ENCODE data around the gene RPH3AL. TPM values are rescaled to one million over a fixed set of nuclear protein-coding genes. Genes with fewer than 3 reads are reported as not detected.

RPH3AL gene
- total RNA-seq, 1 donor from 2014 or later: 3.5 TPM

- Mint-ChIP-seq H3K27me3 (ENCODE audit: low read depth) (peaks cover 35% of the 10 kb centered on the region), H3K9me3 (no peaks in the 10 kb centered on the region), H3K36me3 (ENCODE audit: low read depth) (no peaks in the 10 kb centered on the region), H3K4me3 (ENCODE audit: low read depth) (no peak overlapping the region), H3K4me1 (ENCODE audit: low read depth) (peaks cover 16% of the 10 kb centered on the region), H3K27ac (no peak overlapping the region)
- intact Hi-C loops (cut with micrococcal nuclease): no loop called here
- DNase-seq (ENCODE audit: low spot score): no peak
These were observed 169.6 kb downstream of the RPH3AL start for GRCh38 chr17:183021-183420.

GRCh38 chr17:182050-182751, 170.4 kb downstream of the RPH3AL start:
- H3K27ac Mint-ChIP-seq: no peak overlapping the region

DNA sequence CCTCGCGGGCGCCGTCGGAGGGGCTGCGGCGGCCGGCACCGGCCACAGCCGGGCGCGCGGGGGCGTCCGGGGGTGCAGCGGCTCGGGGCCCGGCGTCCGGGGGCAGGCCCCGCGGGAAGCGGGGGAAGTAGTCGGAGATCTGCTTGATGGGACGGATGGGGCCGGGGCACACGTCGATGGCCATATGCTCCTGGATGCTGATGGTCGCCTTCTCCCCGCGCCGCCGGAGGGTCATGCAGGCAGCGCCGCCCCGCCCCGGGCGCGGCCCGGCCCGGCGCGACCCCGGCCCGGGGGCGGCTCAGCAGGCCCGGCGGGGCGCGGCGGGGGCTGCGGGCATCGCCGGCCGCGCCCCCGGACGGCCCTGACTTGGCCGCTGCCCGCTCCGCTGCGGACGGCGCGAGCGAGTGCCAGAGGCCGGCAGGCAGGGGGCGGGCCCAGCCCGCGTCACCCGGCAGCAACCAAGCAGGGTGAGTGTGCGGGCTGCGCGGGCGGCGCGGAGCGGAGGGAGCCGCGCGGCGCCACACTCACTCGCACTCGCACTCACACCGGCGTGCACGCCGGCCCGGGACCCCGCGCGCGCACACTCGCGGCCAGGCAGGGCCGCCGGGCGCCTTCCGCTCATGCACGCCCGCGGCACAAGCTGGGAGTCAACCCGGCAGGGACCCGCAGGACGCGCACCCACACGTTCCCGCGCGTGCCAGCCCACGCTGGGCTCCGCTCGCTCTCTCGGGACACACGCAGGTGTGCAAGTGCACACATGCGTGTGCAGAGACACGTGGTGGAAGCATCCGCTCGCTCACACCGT, 171.2 kb downstream of the RPH3AL start, which contains the start of gene DOC2B:
TSS of gene DOC2B (minus strand) at position 406 of the 805 bp plus-strand sequence. CDS start at position 235, 171 bp downstream.
- H3K9me3 Mint-ChIP-seq: no peaks in the 10 kb centered on the region
- H3K4me1 Mint-ChIP-seq (ENCODE audit: low read depth): peaks cover 16% of the 10 kb centered on the region
- H3K27me3 Mint-ChIP-seq (ENCODE audit: low read depth): peaks cover 44% of the 10 kb centered on the region
- H3K27ac Mint-ChIP-seq: no peak within 1 kb of the TSS
- peak within 1 kb of the TSS; percentile 50 for H3K4me3 Mint-ChIP-seq (ENCODE audit: low read depth)
- H3K36me3 Mint-ChIP-seq (ENCODE audit: low read depth): no peaks in the 10 kb centered on the region
- intact Hi-C loops (cut with micrococcal nuclease): no loop called here
- no peak for DNase-seq (ENCODE audit: low spot score)

More at GRCh38 chr17:182050-182751, 170.4 kb downstream of the RPH3AL start:
- Mint-ChIP-seq H3K36me3 (ENCODE audit: low read depth) (no peaks in the 10 kb centered on the region), H3K4me3 (ENCODE audit: low read depth) (peak overlapping the region; percentile 50), H3K9me3 (no peaks in the 10 kb centered on the region), H3K4me1 (ENCODE audit: low read depth) (peaks cover 16% of the 10 kb centered on the region), H3K27me3 (ENCODE audit: low read depth) (peaks cover 43% of the 10 kb centered on the region)
- intact Hi-C loops (cut with micrococcal nuclease): no loop called here
- no peak for DNase-seq (ENCODE audit: low spot score)

DNA sequence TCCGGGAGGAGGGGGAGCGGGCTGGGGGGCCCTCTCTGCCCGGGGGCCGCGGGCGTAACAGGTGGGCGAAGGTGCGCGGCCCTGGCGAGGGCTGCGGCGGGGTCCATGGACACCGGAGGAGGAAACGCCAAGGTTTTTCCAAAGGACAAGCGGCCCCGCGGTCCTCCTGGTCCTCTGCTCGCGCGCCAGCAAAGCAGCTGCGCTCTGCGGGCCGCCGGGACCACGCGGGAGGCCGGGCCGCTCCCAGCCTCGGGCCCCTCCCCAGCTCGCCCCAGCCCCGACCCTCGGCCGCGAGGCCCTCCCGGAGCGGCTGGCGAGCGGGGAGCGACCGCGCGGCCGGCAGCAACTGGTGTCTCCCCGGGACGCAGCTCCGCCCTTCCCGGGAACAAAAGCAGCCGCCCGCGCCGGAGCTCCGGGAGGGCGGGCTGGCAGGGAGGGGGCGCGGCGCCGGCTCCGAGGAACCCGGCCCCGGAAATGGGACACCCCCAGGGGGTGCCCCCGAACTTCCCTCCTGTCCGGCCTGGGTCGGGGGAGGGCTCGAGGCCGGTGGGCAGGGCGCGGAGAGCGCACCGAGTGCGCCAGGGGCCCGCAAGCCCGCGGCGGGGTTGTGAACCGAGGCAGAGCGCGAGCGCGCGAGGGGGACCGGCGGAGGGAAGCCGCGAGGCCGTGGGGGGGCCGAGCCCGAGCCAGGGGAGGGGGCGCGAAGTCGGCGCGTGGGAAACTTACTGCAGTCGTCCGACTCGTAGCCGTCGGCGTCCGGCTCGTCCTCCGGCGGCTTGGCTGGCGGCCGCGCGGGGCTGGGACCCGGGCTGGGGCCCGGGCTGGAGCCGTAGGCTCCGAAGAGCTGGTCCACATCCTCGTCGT, 172.0 kb downstream of the RPH3AL start:
- intact Hi-C loops (cut with micrococcal nuclease): no loop called here
- no peak for DNase-seq (ENCODE audit: low spot score)
- Mint-ChIP-seq H3K27me3 (ENCODE audit: low read depth) (peaks cover 44% of the 10 kb centered on the region), H3K4me1 (ENCODE audit: low read depth) (peaks cover 8% of the 10 kb centered on the region), H3K9me3 (no peaks in the 10 kb centered on the region), H3K27ac (no peak overlapping the region), H3K36me3 (ENCODE audit: low read depth) (no peaks in the 10 kb centered on the region), H3K4me3 (ENCODE audit: low read depth) (no peak overlapping the region)

GRCh38 chr17:179781-180380, 172.7 kb downstream of the RPH3AL start:
- intact Hi-C loops (cut with micrococcal nuclease): no loop called here
- DNase-seq (ENCODE audit: low spot score): no peak
- Mint-ChIP-seq H3K27me3 (ENCODE audit: low read depth) (peaks cover 38% of the 10 kb centered on the region), H3K9me3 (no peaks in the 10 kb centered on the region), H3K4me1 (ENCODE audit: low read depth) (peaks cover under 1% of the 10 kb centered on the region), H3K36me3 (ENCODE audit: low read depth) (no peaks in the 10 kb centered on the region), H3K4me3 (ENCODE audit: low read depth) (no peak overlapping the region), H3K27ac (no peak overlapping the region)

GRCh38 chr17:179066-179432, 173.6 kb downstream of the RPH3AL start:
- intact Hi-C loops (cut with micrococcal nuclease): no loop called here
- no peak overlapping the region for H3K4me3 Mint-ChIP-seq (ENCODE audit: low read depth)
- DNase-seq (ENCODE audit: low spot score): no peak
- H3K9me3 Mint-ChIP-seq: no peaks in the 10 kb centered on the region
- no peaks in the 10 kb centered on the region for H3K36me3 Mint-ChIP-seq (ENCODE audit: low read depth)
- no peak overlapping the region for H3K27ac Mint-ChIP-seq
- no peaks in the 10 kb centered on the region for H3K4me1 Mint-ChIP-seq (ENCODE audit: low read depth)
- peaks cover 34% of the 10 kb centered on the region for H3K27me3 Mint-ChIP-seq (ENCODE audit: low read depth)

DNA sequence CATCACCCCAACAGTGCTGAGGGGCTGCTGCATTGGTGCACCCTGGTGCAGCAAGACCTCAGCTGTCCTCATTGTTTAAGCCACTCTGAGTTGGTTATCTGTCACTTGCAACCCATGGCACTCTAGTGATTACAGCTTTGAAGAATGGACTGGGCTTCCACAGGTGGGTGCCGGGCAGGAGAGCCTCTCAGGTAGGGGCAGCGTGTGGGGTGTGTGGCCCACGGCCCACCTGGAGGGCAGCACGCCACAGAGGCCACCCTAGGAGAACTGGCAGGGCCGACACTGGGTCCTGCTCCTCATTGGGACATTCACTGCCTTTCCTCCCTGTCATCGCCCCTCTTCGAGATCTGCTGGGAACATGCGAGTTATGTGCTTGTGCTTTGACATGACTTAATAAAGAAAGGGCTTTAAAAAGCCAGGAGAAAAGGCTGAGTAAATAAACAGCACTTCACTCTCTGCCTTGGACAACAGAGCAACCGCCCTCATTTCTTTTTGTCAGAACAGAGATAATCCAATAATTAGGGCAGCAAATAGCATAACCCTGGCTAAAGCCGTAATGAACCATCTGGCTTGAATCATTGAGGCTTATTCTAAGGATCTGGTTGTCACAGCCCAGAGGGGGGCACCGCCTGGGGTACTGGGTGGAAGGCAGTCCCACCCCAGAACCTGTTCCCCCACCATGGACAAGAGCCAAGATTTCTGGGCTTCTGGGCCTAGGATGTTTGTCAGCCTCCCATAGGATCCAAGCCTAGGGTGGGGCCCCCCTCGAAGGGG, 174.1 kb downstream of the RPH3AL start:
- H3K36me3 Mint-ChIP-seq (ENCODE audit: low read depth): no peaks in the 10 kb centered on the region
- no peak for DNase-seq (ENCODE audit: low spot score)
- H3K4me1 Mint-ChIP-seq (ENCODE audit: low read depth): no peaks in the 10 kb centered on the region
- no peak overlapping the region for H3K27ac Mint-ChIP-seq
- H3K9me3 Mint-ChIP-seq: no peaks in the 10 kb centered on the region
- intact Hi-C loops (cut with micrococcal nuclease): no loop called here
- peaks cover 30% of the 10 kb centered on the region for H3K27me3 Mint-ChIP-seq (ENCODE audit: low read depth)
- H3K4me3 Mint-ChIP-seq (ENCODE audit: low read depth): no peak overlapping the region

GRCh38 chr17:177762-178161, 174.8 kb downstream of the RPH3AL start:
- intact Hi-C loops (cut with micrococcal nuclease): no loop called here
- Mint-ChIP-seq H3K27ac (no peak overlapping the region), H3K27me3 (ENCODE audit: low read depth) (peaks cover 28% of the 10 kb centered on the region)

DNA sequence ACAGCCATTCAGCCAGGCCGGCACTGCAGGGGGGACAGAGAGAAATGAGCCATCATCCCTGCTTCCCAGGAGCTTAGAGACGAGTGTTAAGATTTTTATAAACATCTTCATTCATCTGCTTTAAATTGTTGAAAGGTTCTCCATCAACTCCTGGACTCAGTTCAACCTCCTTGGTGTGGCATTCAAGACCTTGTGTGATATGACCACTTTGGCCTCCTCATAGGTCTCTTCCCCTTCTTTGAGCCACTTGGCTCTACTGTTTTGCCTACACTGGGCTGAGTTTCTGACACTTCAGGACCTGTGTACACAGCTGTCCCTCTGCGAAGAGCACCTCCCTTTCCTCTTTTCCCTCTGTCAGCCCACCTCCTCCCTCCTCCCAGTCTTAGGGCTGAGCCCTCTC, 175.5 kb downstream of the RPH3AL start:
- intact Hi-C loops (cut with micrococcal nuclease): no loop called here
- no peaks in the 10 kb centered on the region for H3K36me3 Mint-ChIP-seq (ENCODE audit: low read depth)
- H3K27ac Mint-ChIP-seq: no peak overlapping the region
- H3K4me3 Mint-ChIP-seq (ENCODE audit: low read depth): no peak overlapping the region
- DNase-seq (ENCODE audit: low spot score): no peak
- peaks cover 25% of the 10 kb centered on the region for H3K27me3 Mint-ChIP-seq (ENCODE audit: low read depth)
- H3K4me1 Mint-ChIP-seq (ENCODE audit: low read depth): no peaks in the 10 kb centered on the region
- H3K9me3 Mint-ChIP-seq: no peaks in the 10 kb centered on the region

More at GRCh38 chr17:177762-178161, 174.8 kb downstream of the RPH3AL start:
- H3K9me3 Mint-ChIP-seq: no peaks in the 10 kb centered on the region
- no peak overlapping the region for H3K4me3 Mint-ChIP-seq (ENCODE audit: low read depth)
- no peak for DNase-seq (ENCODE audit: low spot score)
- H3K36me3 Mint-ChIP-seq (ENCODE audit: low read depth): no peaks in the 10 kb centered on the region
- no peaks in the 10 kb centered on the region for H3K4me1 Mint-ChIP-seq (ENCODE audit: low read depth)

- Mint-ChIP-seq H3K4me3 (ENCODE audit: low read depth) (no peak overlapping the region), H3K27me3 (ENCODE audit: low read depth) (peaks cover 13% of the 10 kb centered on the region), H3K4me1 (ENCODE audit: low read depth) (peaks cover 9% of the 10 kb centered on the region), H3K9me3 (no peaks in the 10 kb centered on the region), H3K36me3 (ENCODE audit: low read depth) (no peaks in the 10 kb centered on the region), H3K27ac (no peak overlapping the region)
- intact Hi-C loops (cut with micrococcal nuclease): no loop called here
- no peak for DNase-seq (ENCODE audit: low spot score)
These were observed 179.3 kb downstream of the RPH3AL start for GRCh38 chr17:173166-173911.

DNA sequence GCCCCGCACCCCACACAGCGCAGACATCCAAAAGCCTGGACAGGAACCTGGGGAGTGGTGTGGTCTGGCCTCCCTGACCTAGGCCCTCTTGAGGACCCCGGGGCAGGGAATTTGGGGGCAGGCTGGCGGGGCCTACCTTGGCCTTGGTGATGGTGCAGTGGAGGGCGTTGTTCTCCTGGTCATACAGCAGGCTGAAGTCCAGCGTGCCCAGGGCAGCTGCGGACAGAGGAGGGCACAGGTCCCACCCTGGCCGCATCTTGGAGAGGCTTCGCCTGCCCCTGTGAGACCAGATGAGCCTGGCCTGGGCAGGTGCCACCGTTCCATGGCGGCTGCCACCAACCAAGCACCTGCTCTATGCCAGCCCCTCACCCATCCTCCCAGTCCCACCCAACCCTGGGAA, 180.2 kb downstream of the RPH3AL start:
- no peaks in the 10 kb centered on the region for H3K9me3 Mint-ChIP-seq
- no peak overlapping the region for H3K27ac Mint-ChIP-seq
- H3K4me3 Mint-ChIP-seq (ENCODE audit: low read depth): no peak overlapping the region
- peaks cover 9% of the 10 kb centered on the region for H3K4me1 Mint-ChIP-seq (ENCODE audit: low read depth)
- no peak for DNase-seq (ENCODE audit: low spot score)
- intact Hi-C loops (cut with micrococcal nuclease): no loop called here
- H3K27me3 Mint-ChIP-seq (ENCODE audit: low read depth): peaks cover 3% of the 10 kb centered on the region
- H3K36me3 Mint-ChIP-seq (ENCODE audit: low read depth): no peaks in the 10 kb centered on the region

Data from activated T-helper 2 cell treated with anti-CD3 and anti-CD28 coated beads, Interferon-gamma antibody, Interleukin-2, Interleukin-4, amounts not matched to agents 10 μg/mL and 5 μg/mL and 100 μg/mL, durations not matched to agents 14 hours and 24 hours and 36 hours (primary cell).